Activated CD8-positive, alpha-beta memory T cell treated with anti-CD3 and anti-CD28 coated beads, Interleukin-2, amount 50 U/mL, for 24 hours (primary cell): ENCODE results near the gene MRPL10.

Source experiments
- DNase-seq: peaks from one replicate; pipeline ENCODE4 v3.0.0-alpha.2; 2020; ENCODE audit errors: extremely low read depth

The MRPL10 gene

DNA sequence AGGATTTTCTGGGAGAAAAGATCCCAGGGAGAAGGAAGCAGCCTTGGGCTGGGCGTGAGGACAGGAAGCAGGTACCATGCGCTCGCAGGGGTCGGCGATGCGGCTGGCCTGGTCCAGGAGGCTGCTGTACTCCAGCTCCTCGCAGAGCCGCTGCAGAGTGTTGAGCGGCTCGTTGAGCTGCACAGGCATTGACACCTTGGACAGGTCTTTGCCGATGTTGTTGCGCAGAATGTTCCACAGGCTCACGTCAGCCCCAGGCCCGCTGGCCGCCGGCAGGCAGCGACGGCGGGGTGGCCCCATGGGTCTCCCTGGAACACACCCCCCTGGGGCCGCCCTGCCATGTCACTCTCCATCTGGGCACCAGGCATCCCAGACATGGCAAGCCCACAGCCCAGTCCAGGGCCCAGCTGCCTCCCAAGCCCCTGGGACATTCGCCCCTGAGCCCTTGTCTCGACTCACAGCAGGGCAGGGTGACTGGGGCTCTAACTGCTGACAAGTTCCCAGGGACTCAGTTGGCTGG is 17.8 kb downstream of the MRPL10 start:
- no peak for DNase-seq

GRCh38 chr17:47813077-47813476 is 18.3 kb downstream of the MRPL10 start:
- no peak for DNase-seq

- no peak for DNase-seq
These were observed 19.0 kb downstream of the MRPL10 start for GRCh38 chr17:47812146-47812920.

GRCh38 chr17:47811709-47812108 is 19.6 kb downstream of the MRPL10 start:
- DNase-seq: no peak

GRCh38 chr17:47810901-47811635 is 20.3 kb downstream of the MRPL10 start:
- DNase-seq: no peak

GRCh38 chr17:47810200-47810821 is 21.0 kb downstream of the MRPL10 start:
- no peak for DNase-seq

- no peak for DNase-seq
These were observed 22.4 kb downstream of the MRPL10 start for GRCh38 chr17:47808830-47809480.

- no peak for DNase-seq
These were observed 23.1 kb downstream of the MRPL10 start for GRCh38 chr17:47808036-47808829.

- DNase-seq: no peak
These were observed 23.9 kb downstream of the MRPL10 start for GRCh38 chr17:47807421-47807820.

DNA sequence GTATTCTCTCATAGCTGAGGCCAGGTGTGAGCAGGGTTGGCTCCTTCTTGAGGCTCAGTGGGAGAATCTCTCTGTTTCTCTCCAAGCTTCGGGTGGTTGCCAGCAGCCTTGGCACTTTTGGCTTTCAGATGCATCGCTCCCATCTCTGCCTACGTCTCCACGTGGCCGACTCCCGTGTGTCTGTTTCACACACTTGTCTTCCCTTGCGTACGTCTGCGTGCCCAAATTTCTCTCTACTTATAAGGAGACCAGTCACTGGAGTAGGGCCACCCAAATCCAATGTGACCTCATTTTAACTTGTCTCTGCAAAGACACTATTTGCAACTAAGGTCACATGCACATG is 24.5 kb downstream of the MRPL10 start:
- DNase-seq: no peak

- DNase-seq: no peak
These were observed 25.1 kb downstream of the MRPL10 start for GRCh38 chr17:47806026-47806912.

DNA sequence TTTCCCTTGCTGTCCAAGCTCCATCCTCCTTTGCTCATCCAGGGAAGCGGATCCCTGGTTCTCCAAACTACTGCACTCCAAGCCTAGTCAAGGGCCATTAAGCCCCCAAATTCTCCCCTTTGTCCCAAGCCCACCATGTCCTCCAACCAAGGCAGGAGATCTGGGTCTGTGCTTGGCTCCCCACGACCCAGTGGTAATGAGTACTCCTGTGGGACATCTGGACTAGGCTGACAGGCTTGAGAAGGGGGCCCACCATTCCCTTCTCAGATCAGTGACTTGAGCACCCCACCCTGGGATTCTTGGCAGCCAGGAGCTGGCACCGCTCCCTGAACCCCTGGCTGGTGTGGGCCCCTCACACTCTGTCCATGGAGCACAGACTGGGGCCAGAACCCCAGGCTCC is 26.9 kb downstream of the MRPL10 start:
- DNase-seq: no peak

DNA sequence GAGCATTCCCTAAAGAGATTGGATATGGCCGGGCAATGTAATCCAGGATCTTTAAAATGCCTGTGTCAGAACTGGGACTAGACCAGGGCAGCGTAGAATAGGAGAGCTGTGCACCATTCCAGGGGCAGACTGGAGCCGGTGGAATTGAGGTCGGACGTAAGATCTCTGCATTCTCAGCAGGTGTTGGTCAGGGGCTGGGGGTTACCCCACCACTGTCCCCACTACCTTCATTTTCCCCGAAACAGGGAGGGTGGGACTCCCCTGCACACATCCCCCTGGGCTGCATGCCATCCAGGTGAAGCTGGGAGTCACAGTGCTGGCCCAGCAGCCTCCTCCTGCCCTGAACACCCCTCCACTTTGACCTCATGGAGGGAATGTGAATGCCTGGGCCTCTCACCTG is 27.6 kb downstream of the MRPL10 start:
- no peak for DNase-seq

- no peak for DNase-seq
These were observed 28.1 kb downstream of the MRPL10 start for GRCh38 chr17:47803201-47803600.

DNA sequence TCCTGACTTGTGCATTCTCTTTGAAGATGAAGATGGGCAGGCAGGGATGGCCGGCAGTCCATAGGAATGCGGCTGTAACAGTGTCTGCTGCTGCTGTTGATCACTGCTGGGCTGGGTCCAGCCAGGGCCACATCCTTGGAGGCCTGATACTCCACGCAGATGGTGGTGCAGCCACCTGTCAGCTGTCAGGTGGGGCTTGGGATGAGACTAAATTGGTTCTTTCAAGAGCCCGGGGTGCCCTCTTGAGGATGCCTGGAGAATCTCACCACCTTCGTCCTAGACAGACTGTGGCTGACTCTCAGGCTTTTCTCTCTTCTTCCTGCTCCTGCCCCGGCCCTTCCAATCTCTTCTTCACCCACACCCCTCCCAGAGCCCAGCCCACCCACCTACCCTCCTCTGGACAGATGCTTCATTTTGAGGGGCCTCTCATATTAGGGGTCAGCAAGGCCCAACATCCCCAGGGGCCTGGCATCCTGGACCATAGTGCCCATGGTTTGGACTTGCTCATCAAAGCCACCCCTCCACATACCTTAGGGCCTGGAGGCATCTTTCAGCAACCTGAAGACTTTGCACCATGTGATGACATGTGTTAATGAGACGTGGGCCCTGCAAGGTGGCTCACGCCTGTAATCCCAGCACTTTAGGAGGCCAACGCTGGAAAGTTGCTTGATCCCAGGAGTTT is 28.9 kb downstream of the MRPL10 start:
- DNase-seq: no peak

- DNase-seq: no peak
These were observed 29.4 kb downstream of the MRPL10 start for GRCh38 chr17:47801906-47802305.

GRCh38 chr17:47801176-47801765 is 30.1 kb downstream of the MRPL10 start:
- no peak for DNase-seq

DNA sequence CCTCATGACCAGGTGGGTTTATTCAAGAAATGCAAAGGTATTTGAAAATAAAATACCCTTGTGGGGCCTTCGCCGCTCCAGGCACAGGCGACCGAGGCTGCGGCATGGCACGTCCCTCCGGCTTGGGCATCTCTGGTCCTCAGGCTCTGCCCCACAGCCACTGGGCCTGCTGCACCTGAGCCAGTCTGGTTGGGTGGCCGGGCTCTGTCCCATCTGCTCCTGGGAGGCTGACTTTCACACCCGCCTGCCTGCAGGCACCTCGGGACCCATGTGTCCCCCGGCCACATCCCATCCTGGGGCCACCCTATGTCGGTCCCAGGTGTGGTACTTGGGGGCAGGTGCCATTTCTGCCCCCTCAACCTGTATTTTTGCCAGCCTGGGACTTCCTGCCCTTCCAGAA is 30.7 kb downstream of the MRPL10 start:
- DNase-seq: no peak

DNA sequence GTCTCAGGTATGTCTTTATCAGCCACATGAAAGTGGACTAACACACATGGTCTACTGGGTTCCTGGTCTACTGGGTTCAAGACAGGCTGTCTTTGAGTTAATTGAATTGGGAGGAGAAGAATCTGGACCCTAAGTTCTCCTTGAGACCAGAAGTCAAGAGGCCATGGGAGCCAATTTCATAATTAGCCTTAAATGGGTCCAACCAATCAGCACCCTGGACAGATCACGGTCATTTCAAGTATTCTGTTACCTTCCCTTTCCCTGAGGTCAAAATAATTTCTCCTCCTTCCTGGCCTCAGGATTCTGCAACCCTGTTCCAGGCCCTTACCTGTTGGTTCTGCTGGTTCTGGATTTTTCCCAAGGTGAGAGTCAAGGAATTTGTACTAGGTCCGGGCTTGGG is 33.5 kb downstream of the MRPL10 start:
- no peak for DNase-seq
